HK-2 (cell line): ENCODE data around the gene LAMP5.
A peak's percentile ranks its signal among the peaks of the same experiment; 100 is the strongest.

Experiments
- DNase-seq: peaks from one replicate; pipeline ENCODE4 v3.0.0-alpha.2; 2018; ENCODE audit not compliant: unreplicated experiment

The LAMP5 gene

DNA sequence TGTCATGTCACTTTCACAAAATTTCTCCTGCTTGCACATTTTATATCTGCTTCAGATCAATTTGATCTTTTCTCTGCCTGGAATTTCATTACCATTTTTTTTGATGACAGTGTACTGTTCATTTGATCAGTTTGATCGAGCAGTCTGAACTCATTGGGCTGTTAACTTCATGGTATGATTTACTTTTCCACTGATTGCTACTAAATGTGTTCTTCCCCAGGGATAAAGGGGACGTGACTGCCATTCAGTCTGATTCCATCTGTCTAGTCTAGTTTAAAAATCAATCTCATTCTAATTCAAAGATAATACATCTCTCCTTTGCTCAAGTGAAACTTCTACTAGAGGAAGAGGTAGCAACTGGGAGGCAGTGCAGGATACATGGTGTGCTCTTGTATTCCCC, 21.1 kb downstream of the LAMP5 start:
- DNase-seq, result no peak

DNA sequence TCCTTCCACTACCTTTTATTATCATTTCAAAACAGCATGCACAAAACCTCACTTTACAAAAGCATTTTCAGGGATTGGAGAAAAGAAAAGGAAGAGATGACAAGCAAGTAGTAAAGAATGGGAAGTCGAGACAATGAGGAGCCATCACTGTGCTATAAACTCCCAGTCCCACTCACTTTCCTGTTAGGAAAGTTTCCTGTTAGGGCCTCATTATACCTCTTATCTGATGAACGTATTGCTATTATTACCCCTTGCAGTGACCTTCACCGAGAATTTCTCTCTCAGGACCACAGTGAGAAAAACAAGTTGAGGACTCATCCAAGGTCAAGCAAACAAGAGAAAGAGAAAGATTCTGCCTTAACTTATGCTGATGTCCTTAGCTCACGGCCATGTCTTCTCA, 28.8 kb downstream of the LAMP5 start:
- DNase-seq, result no peak

DNA sequence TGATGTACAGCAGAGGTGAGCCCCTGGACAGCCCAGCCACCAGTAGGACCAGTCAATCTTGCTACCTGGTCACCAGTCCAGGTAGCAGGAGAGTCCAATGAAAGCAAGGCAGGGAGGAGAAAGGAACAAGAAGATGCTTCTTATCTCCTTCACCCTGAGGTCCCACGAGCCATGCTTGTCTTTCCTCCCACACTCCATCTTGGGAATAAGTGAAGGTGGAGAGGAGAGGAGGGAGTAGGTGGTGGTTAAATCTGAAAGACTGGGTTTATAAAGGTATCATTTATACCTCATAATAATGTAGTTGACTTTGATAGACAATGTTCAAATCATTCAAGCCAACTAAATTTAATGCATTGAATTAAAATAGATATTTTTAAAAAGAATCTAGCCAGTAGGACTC, 35.9 kb downstream of the LAMP5 start:
- DNase-seq, result no peak

- no peak for DNase-seq
Observed at GRCh38 chr20:9550871-9551270, 36.5 kb downstream of the LAMP5 start.

DNA sequence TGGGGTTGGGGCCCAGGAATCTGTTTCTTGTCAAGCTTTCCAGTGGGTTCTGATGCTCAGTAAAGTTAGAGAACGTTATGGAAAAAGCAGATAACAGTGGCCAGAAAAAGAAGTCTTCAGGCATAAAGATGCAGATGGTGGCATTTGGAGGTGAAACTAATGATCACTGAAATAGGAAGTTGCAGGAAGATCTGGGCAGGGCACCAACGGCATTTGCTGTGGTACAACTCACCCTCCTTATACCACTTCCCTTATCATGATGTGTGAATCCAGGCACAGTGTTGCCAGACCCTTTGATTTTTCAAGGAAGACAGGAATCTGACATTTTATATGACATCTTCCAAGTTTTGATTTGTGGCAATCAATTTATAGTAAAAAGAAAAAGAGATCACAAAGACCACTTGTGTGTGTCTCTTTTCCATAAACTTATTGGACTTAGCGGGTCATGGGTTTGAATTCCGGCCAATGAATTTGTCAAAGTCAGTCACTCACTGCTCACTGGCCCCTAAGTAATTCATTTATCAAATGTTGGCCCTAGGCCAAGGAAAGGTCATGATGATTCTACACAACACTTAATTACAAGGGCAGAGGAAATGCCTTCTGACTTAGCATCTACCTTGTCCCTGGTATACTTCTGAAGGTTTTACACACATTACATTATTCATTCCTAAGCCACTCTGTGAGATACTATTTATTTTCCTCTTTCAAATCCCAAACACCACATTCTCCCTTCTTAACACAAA, 37.6 kb downstream of the LAMP5 start:
- no peak for DNase-seq

GRCh38 chr20:9555781-9556180, 41.4 kb downstream of the LAMP5 start:
- peak; percentile 35 for DNase-seq

DNA sequence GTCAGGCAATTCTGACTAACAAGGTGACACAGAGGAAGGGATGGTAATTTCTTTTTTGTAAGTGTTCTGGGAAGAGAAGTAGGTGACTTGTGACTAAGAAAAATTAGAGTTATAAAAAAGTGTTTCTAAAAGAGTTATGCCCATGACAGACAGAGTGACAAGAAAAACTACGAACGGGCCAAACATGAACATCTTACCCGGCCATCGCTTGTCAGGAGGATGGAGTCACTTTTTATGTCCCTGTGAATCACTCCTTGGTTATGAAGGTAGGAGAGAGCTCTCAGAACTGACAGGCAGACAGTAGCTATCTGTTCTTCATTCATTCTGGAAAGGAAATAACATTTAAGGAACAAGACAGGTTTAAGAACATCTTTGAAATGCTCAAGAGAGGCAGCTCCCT, 43.0 kb downstream of the LAMP5 start:
- DNase-seq, result no peak

- DNase-seq, result no peak
Observed at GRCh38 chr20:9565910-9566550, 51.6 kb downstream of the LAMP5 start.

DNA sequence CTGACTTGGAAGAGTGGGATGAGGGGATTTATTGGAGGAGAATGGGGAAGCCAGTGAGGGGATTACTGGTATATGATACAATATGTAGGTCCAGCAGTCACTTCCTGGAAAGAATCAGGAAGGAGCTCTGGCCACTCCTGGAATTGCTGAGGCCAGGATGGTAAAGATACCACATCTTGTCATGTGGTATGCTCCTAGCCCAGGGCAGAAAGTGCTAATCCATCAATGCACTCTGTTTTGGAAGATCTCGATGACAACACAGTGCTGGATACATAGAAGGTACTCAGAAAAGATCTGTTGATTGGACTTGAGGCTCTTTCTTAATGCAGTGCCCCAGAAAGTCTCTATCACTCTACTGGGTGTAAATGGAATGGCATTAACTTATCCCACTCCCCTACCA, 52.6 kb downstream of the LAMP5 start:
- no peak for DNase-seq

DNA sequence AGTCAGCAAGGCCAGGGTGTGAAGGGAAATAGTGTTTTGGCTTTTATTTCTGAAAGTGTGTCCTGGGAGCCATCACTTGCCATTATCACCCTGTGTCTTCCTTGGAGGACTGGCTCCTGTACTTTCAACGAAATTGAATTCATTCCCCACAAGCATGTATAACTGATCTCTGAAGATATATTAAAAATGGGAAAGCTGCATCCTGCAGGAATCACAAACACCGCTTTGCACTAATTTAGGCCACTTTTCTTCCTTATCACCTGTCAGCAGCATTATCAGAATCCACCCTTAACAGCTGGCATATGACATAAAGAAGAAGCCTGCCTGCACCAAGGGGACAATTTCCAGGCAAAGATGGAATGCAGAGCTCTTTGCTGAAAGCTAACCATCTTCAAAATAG, 56.2 kb downstream of the LAMP5 start:
- no peak for DNase-seq

DNA sequence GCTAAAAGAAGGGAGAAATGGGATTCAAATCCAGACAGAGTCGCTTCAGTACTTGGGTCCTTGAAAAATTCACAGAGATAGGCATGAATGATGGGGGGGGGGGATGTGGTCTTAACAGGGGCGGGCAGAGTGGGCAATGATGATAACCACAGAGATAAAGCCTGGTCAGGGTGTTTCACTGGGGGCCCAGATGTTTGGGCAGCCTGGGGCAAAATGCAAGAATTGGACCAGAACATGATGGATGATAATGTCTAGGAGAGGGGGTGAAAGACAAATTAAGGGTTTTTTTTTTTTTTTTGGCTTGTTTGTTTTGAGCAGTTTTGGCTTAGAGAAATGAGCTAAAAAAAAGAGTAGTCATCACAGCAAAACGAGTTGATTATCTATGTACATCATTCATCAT, 57.4 kb downstream of the LAMP5 start:
- no peak for DNase-seq

- DNase-seq, result no peak
Observed at GRCh38 chr20:9572670-9573069, 58.3 kb downstream of the LAMP5 start.

GRCh38 chr20:9573335-9574151, 59.2 kb downstream of the LAMP5 start:
- DNase-seq, result no peak

DNA sequence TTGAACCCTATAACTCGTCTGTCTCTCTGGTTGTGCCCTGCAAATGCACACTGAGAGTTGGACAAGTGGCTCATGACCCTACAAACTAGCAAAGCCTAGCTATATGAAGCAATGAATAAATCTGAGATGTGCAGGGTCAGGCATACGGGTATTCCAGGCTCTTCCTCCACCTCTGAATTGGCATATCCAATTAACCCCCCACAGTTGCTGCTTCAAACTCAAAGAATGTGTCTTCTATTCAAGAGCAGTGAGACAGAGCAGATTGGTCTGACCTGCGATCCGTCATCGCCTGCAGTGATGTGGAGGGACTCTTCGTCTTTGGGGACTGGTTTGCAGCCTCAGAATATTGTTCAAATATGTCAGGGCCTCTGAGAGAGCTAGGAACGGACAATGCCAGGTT, 59.8 kb downstream of the LAMP5 start:
- DNase-seq, result no peak

GRCh38 chr20:9574776-9575175, 60.4 kb downstream of the LAMP5 start:
- DNase-seq, result no peak

- DNase-seq, result no peak
Observed at GRCh38 chr20:9575836-9576235, 61.4 kb downstream of the LAMP5 start.

- no peak for DNase-seq
Observed at GRCh38 chr20:9576695-9577094, 62.3 kb downstream of the LAMP5 start.

- DNase-seq, result no peak
Observed at GRCh38 chr20:9577397-9577796, 63.0 kb downstream of the LAMP5 start.

- no peak for DNase-seq
Observed at GRCh38 chr20:9578594-9578993, 64.2 kb downstream of the LAMP5 start.
